Type B pancreatic cell (in vitro differentiated cells): ENCODE measurements around the gene OGFR. TPM values are rescaled to one million over a fixed set of nuclear protein-coding genes. Genes with fewer than 3 reads are reported as not detected.

ENCODE experiments used
- DNase-seq: peaks from one replicate; pipeline ENCODE4 v3.0.0; 2021; ENCODE audit warnings: mixed read lengths; ENCODE audit not compliant: unreplicated experiment; ENCODE audit errors: extremely low spot score
- H3K27ac Mint-ChIP-seq: 2 replicates; pipeline ENCODE4 v1.8.0; 2021; ENCODE audit warnings: mild to moderate bottlenecking, mixed read lengths
- H3K27me3 Mint-ChIP-seq: 2 replicates; pipeline ENCODE4 v1.8.0; 2021; ENCODE audit warnings: mixed read lengths
- H3K36me3 Mint-ChIP-seq: 2 replicates; pipeline ENCODE4 v1.8.0; 2021; ENCODE audit warnings: mixed read lengths
- H3K4me1 Mint-ChIP-seq: one replicate; pipeline ENCODE4 v1.8.0; 2021; ENCODE audit warnings: mixed read lengths; ENCODE audit not compliant: unreplicated experiment
- H3K4me3 Mint-ChIP-seq: 2 replicates; pipeline ENCODE4 v1.8.0; 2021; ENCODE audit warnings: mild to moderate bottlenecking, mixed read lengths
- H3K9me3 Mint-ChIP-seq: 2 replicates; pipeline ENCODE4 v1.8.0; 2021; ENCODE audit warnings: mixed read lengths
- CTCF ChIP-seq: fragments of 200-600 bp; sonication (generic); conservative IDR thresholded peaks from 2 replicates; pipeline ENCODE4 v1.5.0; 2021; ENCODE audit warnings: antibody characterized with exemption, mild to moderate bottlenecking
- long read RNA-seq: library from polyadenylated mRNA; unstranded; transcript quantifications from one replicate; pipeline ENCODE4 v2.0.0, GENCODE V29; 2020
- total RNA-seq: library from RNA; stranded (reverse); gene quantifications from 2 replicates; pipeline ENCODE4 v1.2.1, GENCODE V29; 2021; ENCODE audit warnings: low replicate concordance

The OGFR gene
- total RNA-seq, result 42.8 and 49.6 TPM in 2 replicates
- long read RNA-seq, result 0 reads

- peak within 1 kb of the TSS; percentile 67 for H3K27ac Mint-ChIP-seq
Observed at GRCh38 chr20:62804627-62805154, at the start of gene OGFR. Gene OGFR, plus strand, starts transcription at chr20:62804835. Its CDS starts 25 bp downstream, at chr20:62804860.

GRCh38 chr20:62754991-62755356, 49.7 kb upstream of the OGFR start:
- H3K36me3 Mint-ChIP-seq, result no peaks in the 10 kb centered on the region
- TF ChIP-seq CTCF, result no peak
- peaks cover 8% of the 10 kb centered on the region for H3K9me3 Mint-ChIP-seq
- no peak for DNase-seq
- H3K27ac Mint-ChIP-seq, result no peak overlapping the region
- H3K4me1 Mint-ChIP-seq, result peaks cover 3% of the 10 kb centered on the region
- H3K4me3 Mint-ChIP-seq, result no peak overlapping the region
- H3K27me3 Mint-ChIP-seq, result peaks cover 10% of the 10 kb centered on the region

More at GRCh38 chr20:62804627-62805154, at the start of gene OGFR:
- H3K9me3 Mint-ChIP-seq, result no peaks in the 10 kb centered on the region
- peak within 1 kb of the TSS; percentile 88 for H3K4me3 Mint-ChIP-seq
- peaks cover 13% of the 10 kb centered on the region for H3K4me1 Mint-ChIP-seq
- H3K27me3 Mint-ChIP-seq, result peaks cover 3% of the 10 kb centered on the region
- peaks cover 5% of the 10 kb centered on the region for H3K36me3 Mint-ChIP-seq
- TF ChIP-seq CTCF, result no peak
- DNase-seq, result no peak

GRCh38 chr20:62755817-62756724, 48.6 kb upstream of the OGFR start:
- DNase-seq, result no peak
- no peaks in the 10 kb centered on the region for H3K36me3 Mint-ChIP-seq
- H3K9me3 Mint-ChIP-seq, result peaks cover 8% of the 10 kb centered on the region
- no peak overlapping the region for H3K27ac Mint-ChIP-seq
- peaks cover 5% of the 10 kb centered on the region for H3K4me1 Mint-ChIP-seq
- no peak for TF ChIP-seq CTCF
- no peak overlapping the region for H3K4me3 Mint-ChIP-seq
- H3K27me3 Mint-ChIP-seq, result peaks cover 10% of the 10 kb centered on the region

GRCh38 chr20:62758226-62758912, 46.3 kb upstream of the OGFR start:
- Mint-ChIP-seq H3K27me3 (peaks cover 9% of the 10 kb centered on the region), H3K27ac (no peak overlapping the region), H3K4me3 (no peak overlapping the region), H3K9me3 (peaks cover 8% of the 10 kb centered on the region), H3K4me1 (peaks cover 5% of the 10 kb centered on the region), H3K36me3 (no peaks in the 10 kb centered on the region)
- DNase-seq, result no peak
- TF ChIP-seq CTCF, result no peak

- Mint-ChIP-seq H3K27ac (peak overlapping the region; percentile 61), H3K9me3 (peaks cover 8% of the 10 kb centered on the region), H3K4me3 (no peak overlapping the region), H3K4me1 (peaks cover 5% of the 10 kb centered on the region), H3K36me3 (no peaks in the 10 kb centered on the region), H3K27me3 (peaks cover 8% of the 10 kb centered on the region)
- TF ChIP-seq CTCF, result no peak
- DNase-seq, result no peak
Observed at GRCh38 chr20:62759981-62760431, 44.6 kb upstream of the OGFR start.
